GM19025 (cell line): ENCODE measurements around the gene HOXD9.

ENCODE experiments used
- ATAC-seq: cut with Tn5 transposase; IDR thresholded peaks from one replicate; pipeline ENCODE4 v1.9.1; 2021; ENCODE audit warnings: mild to moderate bottlenecking, low read depth, moderate library complexity; ENCODE audit not compliant: unreplicated experiment

The HOXD9 gene

DNA sequence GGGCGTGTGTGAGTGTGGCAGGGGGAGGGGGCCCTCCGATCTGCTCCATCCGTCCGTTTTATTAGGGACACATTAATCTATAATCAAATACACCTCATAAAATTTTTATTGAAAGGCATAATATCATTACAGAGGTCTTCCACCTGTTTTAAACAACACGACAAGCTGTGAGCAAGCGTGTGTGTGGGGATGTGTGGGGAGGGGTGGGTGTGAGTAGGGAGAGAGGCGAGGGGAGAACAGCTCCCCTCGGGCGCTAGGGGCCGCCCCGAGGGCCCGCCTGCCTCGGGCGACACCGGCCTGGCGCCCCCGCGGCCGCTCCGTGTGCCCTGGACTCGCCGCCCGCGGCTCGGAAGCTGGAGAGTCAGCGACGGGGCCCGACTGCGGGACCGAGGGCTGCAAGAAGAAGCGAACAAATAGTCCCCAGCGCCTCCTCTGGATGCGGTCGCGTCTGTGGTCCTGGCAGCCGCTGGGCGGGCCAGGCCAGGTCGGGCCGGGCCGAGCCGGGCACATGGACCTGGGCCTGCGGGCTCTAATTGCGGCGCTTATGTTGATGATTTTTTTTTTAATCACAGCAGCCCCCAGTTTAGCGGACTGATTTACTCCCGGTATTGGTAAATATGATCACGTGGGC is 352 bp upstream of the HOXD9 start:
- ATAC-seq = no peak

GRCh38 chr2:176123411-176124109 is 1.0 kb downstream of the HOXD9 start:
- no peak for ATAC-seq

DNA sequence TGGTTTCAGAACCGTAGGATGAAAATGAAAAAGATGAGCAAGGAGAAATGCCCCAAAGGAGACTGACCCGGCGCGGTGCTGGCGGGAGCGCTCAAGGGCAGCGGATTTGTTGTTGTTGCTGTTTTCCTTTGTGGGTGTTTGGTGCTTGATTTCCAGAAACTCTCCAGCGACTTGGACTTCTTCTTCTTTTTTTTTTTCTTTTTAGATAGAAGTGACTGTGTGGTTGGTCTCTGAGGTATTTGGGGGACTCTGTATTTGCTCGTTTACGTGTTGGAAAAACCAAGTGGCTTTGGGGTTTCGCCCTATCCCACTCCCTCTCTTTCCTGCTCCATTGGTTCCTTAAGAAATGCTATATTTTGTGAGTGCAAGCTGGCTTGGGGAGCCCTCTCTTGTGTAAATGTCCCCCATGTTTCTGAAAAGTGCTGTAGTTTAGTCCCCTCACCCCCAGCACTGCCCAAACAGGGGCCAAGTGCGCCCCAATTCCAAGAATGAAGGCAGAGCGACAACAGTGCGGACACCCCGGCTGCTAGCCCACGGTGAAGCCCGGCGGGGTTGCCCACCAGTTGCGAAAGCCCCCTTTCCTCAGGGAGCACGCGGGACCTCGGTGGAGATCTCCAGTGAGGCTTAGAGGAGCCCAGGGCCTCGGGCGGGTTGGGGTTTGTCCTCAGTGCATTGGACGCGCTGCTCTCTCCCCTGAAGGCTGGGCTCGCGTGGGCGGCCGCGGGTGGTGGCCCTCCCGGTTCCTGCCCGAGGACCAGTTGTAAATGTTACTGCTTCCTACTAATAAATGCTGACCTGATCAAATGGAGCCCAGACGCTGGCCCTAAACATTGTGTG is 1.8 kb downstream of the HOXD9 start:
- no peak for ATAC-seq

GRCh38 chr2:176124947-176125771 is 2.6 kb downstream of the HOXD9 start:
- no peak for ATAC-seq

- ATAC-seq = no peak
Measured at GRCh38 chr2:176125772-176126054, 3.2 kb downstream of the HOXD9 start.

- no peak for ATAC-seq
Measured at GRCh38 chr2:176126929-176127773, 4.6 kb downstream of the HOXD9 start.

DNA sequence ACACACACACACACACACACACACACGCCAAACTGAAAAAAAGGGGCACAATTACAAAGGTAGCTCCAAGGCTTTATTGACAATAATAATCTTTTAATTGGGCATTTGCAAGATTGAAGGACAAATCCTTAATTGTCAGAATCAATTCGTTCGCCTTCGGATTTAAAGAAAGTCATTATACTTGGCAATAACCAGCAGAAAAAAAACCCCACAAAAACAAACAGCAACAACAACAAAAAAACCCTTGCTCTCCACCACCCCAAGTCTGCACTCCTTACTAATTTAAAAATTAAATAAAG is 5.2 kb downstream of the HOXD9 start:
- no peak for ATAC-seq

GRCh38 chr2:176128172-176128981 is 5.9 kb downstream of the HOXD9 start:
- ATAC-seq = no peak

DNA sequence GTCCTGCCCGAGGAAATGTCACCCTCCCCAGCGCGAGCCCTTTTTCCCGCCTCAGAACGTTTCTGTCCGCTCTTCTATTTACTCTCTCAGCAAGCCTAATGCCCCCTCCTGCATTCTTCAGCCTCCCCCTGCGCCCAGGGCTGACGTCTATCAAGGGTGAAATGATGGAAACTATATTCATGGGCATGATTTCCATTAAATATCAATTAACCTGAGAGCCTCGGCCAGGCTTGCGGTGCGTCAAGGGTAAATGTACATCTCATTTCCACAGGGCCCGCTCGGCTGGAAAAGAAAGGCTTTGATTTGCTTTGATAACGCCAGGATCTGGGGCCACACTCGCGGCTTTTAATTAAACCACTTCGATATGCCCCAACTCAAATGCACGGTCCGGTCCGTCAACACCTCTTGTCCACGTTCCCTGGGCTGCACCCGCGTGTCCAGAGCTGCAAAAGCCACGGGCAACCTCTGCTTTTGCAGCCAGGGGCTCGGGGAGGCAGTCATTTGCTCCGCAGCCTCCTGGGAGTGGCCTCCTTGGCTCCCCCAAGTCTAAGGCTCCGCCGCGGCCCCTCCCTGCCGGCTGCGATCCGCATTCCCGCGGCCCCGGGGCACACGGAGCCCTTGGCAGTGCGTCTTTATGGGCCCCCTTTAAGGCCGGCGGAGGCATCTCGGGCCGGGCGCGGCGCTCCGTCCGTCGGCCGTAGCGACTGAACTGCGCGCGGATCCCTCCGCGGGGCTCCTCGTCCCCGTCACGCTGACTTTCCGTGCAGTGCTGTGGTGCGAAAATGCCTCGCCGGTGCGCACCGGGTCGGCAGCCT is 6.7 kb downstream of the HOXD9 start, which contains the start of gene HOXD8:
TSS of gene HOXD8 (plus strand) at position 724 of the 815 bp plus-strand sequence. CDS start 662 bp downstream, outside the sequence.
- no peak for ATAC-seq

- no peak for ATAC-seq
Measured at GRCh38 chr2:176129813-176130146, 7.3 kb downstream of the HOXD9 start.

DNA sequence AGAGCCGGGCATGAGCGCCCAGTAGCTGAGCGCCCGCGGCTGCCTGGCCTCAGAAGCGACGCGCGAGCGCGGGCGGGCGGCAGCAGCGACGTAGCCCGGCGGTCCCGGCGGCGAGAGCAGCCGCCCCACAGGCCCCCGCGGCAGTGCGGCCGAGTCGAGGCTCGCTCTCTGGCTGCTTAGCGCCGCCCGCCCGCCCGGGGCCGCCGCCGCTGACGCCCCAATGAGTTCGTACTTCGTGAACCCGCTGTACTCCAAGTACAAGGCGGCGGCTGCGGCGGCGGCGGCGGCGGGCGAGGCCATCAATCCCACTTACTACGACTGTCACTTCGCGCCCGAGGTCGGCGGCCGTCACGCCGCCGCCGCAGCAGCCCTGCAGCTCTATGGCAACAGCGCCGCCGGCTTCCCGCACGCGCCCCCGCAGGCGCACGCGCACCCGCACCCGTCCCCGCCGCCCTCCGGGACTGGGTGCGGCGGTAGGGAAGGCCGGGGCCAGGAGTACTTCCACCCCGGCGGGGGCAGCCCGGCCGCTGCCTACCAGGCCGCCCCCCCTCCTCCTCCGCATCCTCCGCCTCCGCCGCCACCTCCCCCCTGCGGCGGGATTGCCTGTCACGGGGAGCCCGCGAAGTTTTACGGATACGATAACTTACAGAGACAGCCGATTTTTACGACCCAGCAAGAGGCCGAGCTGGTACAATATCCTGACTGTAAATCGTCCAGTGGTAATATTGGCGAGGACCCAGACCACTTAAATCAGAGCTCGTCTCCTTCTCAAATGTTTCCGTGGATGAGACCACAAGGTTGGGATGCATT is 7.8 kb downstream of the HOXD9 start:
- ATAC-seq = no peak

GRCh38 chr2:176130957-176131847 is 8.7 kb downstream of the HOXD9 start:
- no peak for ATAC-seq

DNA sequence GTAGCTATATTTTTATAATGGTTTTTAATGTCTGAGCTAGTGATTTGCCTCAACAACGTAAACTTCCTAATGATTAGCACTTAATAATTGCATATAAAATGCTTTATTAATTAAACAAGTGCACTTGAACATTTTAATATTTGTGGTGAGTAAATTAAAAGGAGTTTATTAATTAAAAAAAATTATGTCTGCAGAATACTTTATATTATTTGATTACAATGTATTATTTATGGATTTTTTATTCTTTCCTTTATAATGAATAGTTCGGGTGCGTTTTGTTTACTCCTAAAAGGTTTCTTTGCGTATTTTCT is 9.3 kb downstream of the HOXD9 start:
- no peak for ATAC-seq

GRCh38 chr2:176132205-176133171 is 10.0 kb downstream of the HOXD9 start:
- no peak for ATAC-seq

GRCh38 chr2:176133389-176133788 is 10.9 kb downstream of the HOXD9 start:
- no peak for ATAC-seq

GRCh38 chr2:176134035-176134434 is 11.5 kb downstream of the HOXD9 start:
- ATAC-seq = no peak
